Measurements from ENCODE around the gene CAP2. TPM values are rescaled to one million over a fixed set of nuclear protein-coding genes. Genes with fewer than 3 reads are reported as not detected.
A peak's percentile ranks its signal among the peaks of the same experiment; 100 is the strongest.
"Not testable (repeated sequence)": the region's sequence is repeated elsewhere in the genome, so short reads cannot be mapped to it uniquely, and the experiment has no call there.

CAP2 gene
- total RNA-seq, 1 donor from 2014 or later = 3.0 TPM

DNA sequence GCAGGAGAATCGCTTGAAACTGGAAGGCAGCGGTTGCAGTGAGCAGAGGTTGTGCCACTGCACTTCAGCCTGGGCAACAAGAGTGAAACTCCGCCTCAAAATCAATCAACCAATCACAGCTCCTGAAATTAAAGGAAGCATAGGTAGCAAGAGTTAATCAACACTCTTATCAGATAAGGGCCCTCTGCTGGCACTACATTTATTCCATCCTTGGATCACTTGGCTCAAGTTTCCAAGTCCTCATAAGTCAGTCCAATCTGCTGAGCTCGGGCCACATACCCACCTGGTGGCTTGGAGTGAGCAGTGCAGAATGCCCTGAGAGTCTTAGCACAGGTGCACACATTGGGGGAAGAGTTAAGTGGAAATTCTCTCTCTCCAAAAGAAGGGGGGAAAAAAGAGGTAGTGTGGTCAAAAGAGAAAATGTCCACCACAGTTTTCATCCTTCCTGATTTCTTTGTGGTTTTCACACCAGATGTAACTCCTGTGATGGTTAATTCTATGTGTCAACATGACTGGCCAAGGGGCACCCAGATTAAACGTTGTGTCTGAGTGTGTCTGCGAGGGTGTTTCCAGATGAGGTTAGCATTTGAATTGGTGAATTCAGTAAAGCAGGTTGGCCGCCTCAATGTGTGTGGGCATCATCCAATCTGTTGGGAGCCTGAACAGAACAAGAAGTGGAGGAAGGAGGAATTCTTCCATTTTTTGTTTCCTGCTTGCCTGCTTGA lies 192.5 kb downstream of the CAP2 start:
- no peak for ATAC-seq

- not testable (repeated sequence) for ATAC-seq
These were observed 193.2 kb downstream of the CAP2 start for GRCh38 chr6:17586623-17587022.

DNA sequence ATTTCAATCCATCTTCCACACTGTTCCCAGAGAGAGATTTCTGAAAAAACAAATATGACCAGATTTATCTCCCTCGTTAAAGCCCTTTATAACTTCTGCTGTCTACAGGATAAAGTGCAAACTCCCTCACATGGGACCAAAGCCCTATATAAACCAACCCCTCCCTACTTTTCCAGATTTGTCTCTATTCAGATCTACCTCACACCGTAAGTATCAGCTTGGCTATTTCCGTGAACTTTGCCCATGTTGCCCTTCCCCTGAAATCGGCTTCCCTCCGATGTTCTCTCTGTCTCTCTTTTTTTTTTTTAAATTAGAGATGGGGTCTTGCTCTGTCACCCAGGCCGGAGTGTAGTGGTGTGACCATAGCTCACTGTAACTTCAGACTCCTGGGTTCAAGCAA lies 194.6 kb downstream of the CAP2 start:
- ATAC-seq = no peak

GRCh38 chr6:17589406-17590096 lies 196.2 kb downstream of the CAP2 start:
- ATAC-seq = peak; percentile 92

- no peak for ATAC-seq
These were observed 197.9 kb downstream of the CAP2 start for GRCh38 chr6:17591287-17591686.

DNA sequence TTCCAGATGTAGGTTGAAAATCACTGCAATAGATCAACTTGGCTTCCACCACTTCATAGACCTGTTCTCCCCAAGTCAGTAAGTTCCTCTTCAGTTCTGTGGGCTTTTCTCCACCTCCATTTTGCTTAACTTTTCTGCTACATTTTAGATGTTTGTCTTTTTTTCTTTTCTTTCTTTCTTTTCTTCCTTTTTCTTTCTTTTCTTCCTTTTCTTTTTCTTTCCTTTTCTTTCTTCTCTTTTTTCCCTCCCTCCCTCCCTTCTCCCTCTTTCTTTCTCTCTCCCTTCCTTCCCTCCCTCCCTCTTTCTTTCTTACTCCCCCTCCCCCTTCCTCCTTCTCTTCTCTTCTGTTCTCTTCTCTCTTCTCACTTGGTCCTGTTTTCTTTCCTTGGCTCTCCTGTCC lies 199.9 kb downstream of the CAP2 start:
- no peak for ATAC-seq

DNA sequence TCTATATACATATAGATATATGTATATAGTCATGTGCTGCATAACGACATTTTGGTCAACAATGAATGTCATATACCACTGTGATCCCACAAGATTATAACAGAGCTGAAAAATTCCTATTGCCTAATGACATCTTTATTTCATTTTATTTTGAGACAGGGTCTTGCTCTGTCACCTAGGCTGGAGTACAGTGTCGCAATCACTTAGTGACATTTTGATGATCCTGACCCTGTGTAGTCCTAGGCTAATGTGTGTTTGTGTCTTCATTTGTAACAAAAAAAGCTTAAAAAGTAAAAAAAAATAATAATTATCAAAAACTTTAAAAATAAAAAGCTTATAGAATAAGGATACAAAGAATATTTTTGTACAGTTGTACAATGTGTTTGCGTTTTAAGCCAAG lies 202.7 kb downstream of the CAP2 start:
- no peak for ATAC-seq

DNA sequence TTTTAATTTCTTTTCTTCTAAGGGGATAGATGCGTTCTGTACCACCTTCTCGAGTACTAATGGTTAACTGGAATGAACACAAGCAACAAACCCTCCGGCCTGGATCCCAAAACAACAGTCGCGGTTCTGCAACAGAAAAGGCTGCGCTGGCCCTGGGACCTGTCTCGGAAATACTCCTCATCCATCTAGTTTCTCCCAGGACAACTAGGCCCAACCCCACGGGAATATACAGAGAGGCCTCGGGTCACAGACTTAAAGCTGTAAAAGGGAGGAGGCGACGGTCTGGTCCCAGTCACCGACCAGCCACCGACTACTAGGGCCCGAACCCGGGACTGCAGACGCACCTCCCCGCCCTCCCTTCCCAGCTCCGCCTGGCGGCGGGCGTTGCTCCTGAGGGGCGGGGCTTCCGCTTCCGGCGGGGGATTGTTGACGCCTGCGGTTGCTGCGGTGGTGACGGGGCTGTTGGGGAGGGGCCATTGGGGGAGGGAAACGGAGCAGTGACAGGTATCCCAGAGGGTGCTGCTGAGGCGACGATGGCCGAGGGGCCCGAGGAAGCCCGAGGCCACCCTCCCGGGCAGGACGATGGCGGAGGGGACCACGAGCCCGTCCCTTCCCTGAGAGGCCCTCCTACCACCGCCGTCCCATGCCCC lies 206.6 kb downstream of the CAP2 start, which contains the start of gene FAM8A1:
FAM8A1 (plus strand) TSS at position 426 of the 650 bp plus-strand sequence; CDS start at position 534, 108 bp downstream.
- peak; percentile 98 for ATAC-seq

DNA sequence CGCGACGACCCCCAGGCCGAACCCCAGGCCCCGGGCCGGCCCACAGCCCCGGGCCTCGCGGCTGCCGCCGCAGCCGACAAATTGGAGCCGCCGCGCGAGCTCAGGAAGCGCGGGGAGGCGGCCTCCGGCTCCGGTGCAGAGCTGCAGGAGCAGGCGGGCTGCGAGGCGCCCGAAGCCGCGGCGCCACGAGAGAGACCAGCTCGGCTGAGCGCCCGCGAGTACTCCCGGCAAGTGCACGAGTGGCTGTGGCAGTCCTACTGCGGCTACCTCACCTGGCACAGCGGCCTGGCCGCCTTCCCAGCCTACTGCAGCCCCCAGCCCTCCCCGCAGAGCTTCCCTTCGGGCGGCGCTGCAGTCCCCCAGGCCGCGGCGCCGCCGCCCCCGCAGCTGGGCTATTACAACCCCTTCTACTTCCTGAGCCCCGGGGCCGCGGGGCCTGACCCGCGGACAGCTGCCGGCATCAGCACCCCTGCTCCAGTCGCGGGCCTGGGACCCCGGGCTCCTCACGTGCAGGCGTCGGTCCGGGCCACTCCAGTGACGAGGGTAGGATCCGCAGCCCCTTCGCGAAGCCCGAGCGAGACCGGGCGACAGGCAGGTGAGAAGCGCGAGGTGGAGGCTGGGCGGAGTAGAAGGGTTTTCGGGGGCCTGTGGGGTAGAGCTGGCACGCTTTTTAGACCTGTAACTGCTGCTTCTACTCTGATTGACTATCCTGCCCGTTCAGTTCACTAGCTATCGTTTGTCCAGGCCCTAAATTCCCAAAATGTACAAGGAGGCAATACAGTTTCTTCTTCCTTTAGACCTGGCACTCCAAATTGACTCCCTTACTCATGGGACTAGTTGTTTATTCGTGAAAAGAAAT lies 207.4 kb downstream of the CAP2 start:
- peak; percentile 59 for ATAC-seq

DNA sequence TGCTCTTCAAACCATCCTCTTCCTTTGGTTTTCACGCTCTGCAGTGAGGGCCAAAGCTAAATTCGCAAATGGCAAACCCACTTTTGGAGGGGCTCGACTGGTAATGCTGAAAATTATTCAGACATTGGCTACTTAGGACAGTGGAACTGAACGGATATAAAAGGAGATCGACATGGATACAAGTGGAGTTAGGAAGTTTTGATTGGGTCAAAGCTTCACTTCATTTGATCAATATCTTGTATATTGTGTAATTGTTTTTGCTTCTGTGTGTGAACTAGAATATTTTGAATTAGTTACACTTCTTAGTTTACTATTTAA lies 207.9 kb downstream of the CAP2 start:
- ATAC-seq = no peak

GRCh38 chr6:17602888-17603287 lies 209.5 kb downstream of the CAP2 start:
- no peak for ATAC-seq

DNA sequence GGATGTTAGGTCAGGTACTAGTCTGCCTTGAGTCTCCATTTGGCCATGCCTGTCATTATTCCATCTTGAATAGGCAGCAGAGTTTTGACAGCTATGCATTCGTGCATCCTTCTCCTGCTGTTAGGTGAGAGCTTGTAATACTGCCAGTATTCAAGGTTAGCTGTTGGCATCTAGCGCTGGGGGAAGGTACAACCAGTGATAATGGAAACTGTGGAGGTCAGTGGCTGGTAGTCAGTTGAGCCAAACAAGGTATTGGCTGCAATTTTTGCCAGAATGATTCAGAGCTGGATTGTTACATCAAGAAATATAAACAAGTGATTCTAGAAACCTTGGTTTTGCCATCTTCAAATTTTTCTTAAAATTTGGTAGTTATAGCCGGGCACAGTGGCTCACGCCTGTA lies 213.2 kb downstream of the CAP2 start:
- ATAC-seq = no peak

Other genes starting within 250 kb of the CAP2 start
- 0.32 TPM for gene RBM24, start 112.2 kb upstream of the CAP2 start, total RNA-seq
- 7.6 TPM for gene FAM8A1, start 206.7 kb downstream of the CAP2 start, total RNA-seq